Measurements from ENCODE around the gene AQP1. TPM values are rescaled to one million over a fixed set of nuclear protein-coding genes. Genes with fewer than 3 reads are reported as not detected.

Gene AQP1
- total RNA-seq, 1 donor from 2014 or later: not detected

DNA sequence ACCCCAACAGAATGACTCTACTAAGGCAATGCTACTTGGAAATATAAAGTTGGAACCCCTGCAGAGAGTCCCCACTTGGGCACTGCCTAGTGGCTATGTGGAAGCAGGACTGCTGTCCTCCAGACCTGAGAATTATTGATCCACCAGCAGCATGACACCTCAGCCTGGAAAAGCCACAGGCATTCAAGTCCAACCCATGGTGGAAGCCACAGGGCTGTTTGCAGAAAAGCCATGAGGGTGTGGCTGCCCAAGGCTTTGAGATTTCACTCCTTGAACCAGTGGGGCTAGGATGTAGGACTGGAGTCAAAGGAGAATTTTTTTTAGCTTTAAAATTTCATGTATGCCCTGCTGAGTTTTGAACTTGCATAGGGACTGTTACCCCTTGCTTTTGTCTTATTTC, 38.5 kb downstream of the AQP1 start:
- no peak overlapping the region for H3K4me3 Mint-ChIP-seq (ENCODE audit: unreplicated experiment)
- H3K27ac Mint-ChIP-seq (ENCODE audit: unreplicated experiment): no peak overlapping the region
- no peak for DNase-seq
- H3K36me3 Mint-ChIP-seq (ENCODE audit: unreplicated experiment): peaks cover 16% of the 10 kb centered on the region
- H3K9me3 Mint-ChIP-seq (ENCODE audit: unreplicated experiment): peaks cover 13% of the 10 kb centered on the region
- no peak for TF ChIP-seq CTCF (IDR thresholded peaks at IDR 0.05; ENCODE audit: partially characterized antibody, unreplicated experiment)
- no peaks in the 10 kb centered on the region for H3K27me3 Mint-ChIP-seq (ENCODE audit: unreplicated experiment)
- no peaks in the 10 kb centered on the region for H3K4me1 Mint-ChIP-seq (ENCODE audit: low read depth, unreplicated experiment)

GRCh38 chr7:30954914-30955313, 43.3 kb downstream of the AQP1 start:
- DNase-seq: no peak
- peaks cover 6% of the 10 kb centered on the region for H3K9me3 Mint-ChIP-seq (ENCODE audit: unreplicated experiment)

GRCh38 chr7:30956704-30957103, 45.1 kb downstream of the AQP1 start:
- Mint-ChIP-seq H3K9me3 (ENCODE audit: unreplicated experiment) (peaks cover 6% of the 10 kb centered on the region), H3K36me3 (ENCODE audit: unreplicated experiment) (peaks cover 10% of the 10 kb centered on the region), H3K4me3 (ENCODE audit: unreplicated experiment) (no peak overlapping the region), H3K27me3 (ENCODE audit: unreplicated experiment) (no peaks in the 10 kb centered on the region), H3K4me1 (ENCODE audit: low read depth, unreplicated experiment) (no peaks in the 10 kb centered on the region), H3K27ac (ENCODE audit: unreplicated experiment) (no peak overlapping the region)
- TF ChIP-seq CTCF (IDR thresholded peaks at IDR 0.05; ENCODE audit: partially characterized antibody, unreplicated experiment): no peak
- DNase-seq: no peak

More at GRCh38 chr7:30954914-30955313, 43.3 kb downstream of the AQP1 start:
- Mint-ChIP-seq H3K27ac (ENCODE audit: unreplicated experiment) (no peak overlapping the region), H3K36me3 (ENCODE audit: unreplicated experiment) (peaks cover 10% of the 10 kb centered on the region), H3K4me3 (ENCODE audit: unreplicated experiment) (no peak overlapping the region), H3K4me1 (ENCODE audit: low read depth, unreplicated experiment) (no peaks in the 10 kb centered on the region), H3K27me3 (ENCODE audit: unreplicated experiment) (no peaks in the 10 kb centered on the region)
- TF ChIP-seq CTCF (IDR thresholded peaks at IDR 0.05; ENCODE audit: partially characterized antibody, unreplicated experiment): no peak

GRCh38 chr7:30963842-30964241, 52.2 kb downstream of the AQP1 start, which contains the start of gene GHRHR:
Gene GHRHR (plus strand): TSS chr7:30963953. CDS start chr7:30964069, 116 bp downstream.
- TF ChIP-seq CTCF (IDR thresholded peaks at IDR 0.05; ENCODE audit: partially characterized antibody, unreplicated experiment): no peak
- no peak within 1 kb of the TSS for H3K27ac Mint-ChIP-seq (ENCODE audit: unreplicated experiment)
- H3K4me3 Mint-ChIP-seq (ENCODE audit: unreplicated experiment): no peak within 1 kb of the TSS
- no peaks in the 10 kb centered on the region for H3K9me3 Mint-ChIP-seq (ENCODE audit: unreplicated experiment)
- H3K36me3 Mint-ChIP-seq (ENCODE audit: unreplicated experiment): peaks cover 4% of the 10 kb centered on the region
- H3K27me3 Mint-ChIP-seq (ENCODE audit: unreplicated experiment): peaks cover 8% of the 10 kb centered on the region
- no peaks in the 10 kb centered on the region for H3K4me1 Mint-ChIP-seq (ENCODE audit: low read depth, unreplicated experiment)
- DNase-seq: no peak

DNA sequence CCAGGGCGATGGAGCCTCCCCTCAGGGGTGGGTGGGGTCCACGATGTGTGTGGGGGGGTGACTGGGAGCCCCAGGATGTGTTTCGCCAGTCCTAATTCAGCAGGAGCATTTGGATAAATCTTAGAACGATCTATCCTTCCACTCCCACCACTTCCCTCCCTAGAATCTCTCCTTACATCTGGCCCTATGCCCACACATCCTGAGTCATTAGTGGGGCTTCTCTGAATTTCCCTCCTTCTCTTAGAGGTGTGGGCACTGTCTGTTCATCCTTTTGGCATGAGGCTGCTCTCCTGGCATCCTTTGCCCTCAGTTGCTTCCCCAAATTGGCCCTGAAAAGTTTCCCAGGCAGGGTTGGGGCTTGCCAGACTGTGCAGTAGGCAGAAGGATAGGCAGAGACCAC, 53.7 kb downstream of the AQP1 start:
- no peak for TF ChIP-seq CTCF (IDR thresholded peaks at IDR 0.05; ENCODE audit: partially characterized antibody, unreplicated experiment)
- no peak for DNase-seq
- Mint-ChIP-seq H3K4me3 (ENCODE audit: unreplicated experiment) (no peak overlapping the region), H3K4me1 (ENCODE audit: low read depth, unreplicated experiment) (no peaks in the 10 kb centered on the region), H3K27ac (ENCODE audit: unreplicated experiment) (no peak overlapping the region), H3K9me3 (ENCODE audit: unreplicated experiment) (no peaks in the 10 kb centered on the region), H3K36me3 (ENCODE audit: unreplicated experiment) (peaks cover 4% of the 10 kb centered on the region), H3K27me3 (ENCODE audit: unreplicated experiment) (peaks cover 8% of the 10 kb centered on the region)

All from glutamatergic neuron (in vitro differentiated cells).